HepG2 (cell line): ENCODE results near the gene SYTL5. TPM values are rescaled to one million over a fixed set of nuclear protein-coding genes. Genes with fewer than 3 reads are reported as not detected.

ENCODE experiments used
- ATAC-seq: fragments of 200-7000 bp; cut with Tn5 transposase; 3 replicates; pipeline ENCODE4 v1.9.1; 2020; ENCODE audit warnings: mild to moderate bottlenecking, moderate library complexity
- BruUV-seq: library from RNA; stranded (reverse); fragments of 400-500 nt; replicated peaks from 2 replicates; lab custom pipeline; 2021; lab: Mats Ljungman, UMichigan
- CTCF ChIA-PET: fragments of 300-600 bp; formaldehyde crosslinking; extraction: SDS; loops from one replicate; lab custom pipeline; 2021; ENCODE audit warnings: low total read pairs, inconsistent platforms, low intra/inter-chr PET ratio; lab: Yijun Ruan, JAX
- POLR2A ChIA-PET: fragments of 350-600 bp; sonication (Branson Sonifier 250); formaldehyde crosslinking; loops from one replicate; lab custom pipeline; 2020; ENCODE audit warnings: antibody characterized with exemption, inconsistent platforms; lab: Yijun Ruan, JAX
- DNase-seq: peaks from one replicate; pipeline ENCODE4 v3.0.0-alpha.2; 2015; ENCODE audit warnings: low spot score
- FAIRE-seq: peaks from 3 replicates; lab custom pipeline; 2011; peaks lifted over from hg19 to GRCh38; lab: Jason Lieb, UNC
- H2AFZ ChIP-seq: one replicate; pipeline ENCODE4 v1.6.1; 2011; ENCODE audit warnings: low read length, inconsistent platforms
- H3K27ac ChIP-seq: fragments of 300-600 bp; 3 replicates; pipeline ENCODE4 v1.8.0; 2011; ENCODE audit warnings: mixed run types, mild to moderate bottlenecking, mixed read lengths, low read length, inconsistent platforms; ENCODE audit not compliant: insufficient read depth; ENCODE audit errors: extremely low read length
- H3K27me3 ChIP-seq, 2 experiments: fragments of 200-600 bp in 1 of 2; 2 replicates in 1 of 2; 3 replicates in 1 of 2; pipeline versions ENCODE4 v1.6.0 to v1.8.0; 2011; ENCODE audit warnings: low read length in 2 of 2, mild to moderate bottlenecking in 2 of 2, moderate library complexity in 2 of 2, inconsistent platforms in 1 of 2; ENCODE audit not compliant: insufficient read depth in 2 of 2, control insufficient read depth in 1 of 2
- H3K36me3 ChIP-seq, 2 experiments: fragments of 200-600 bp in 1 of 2; replicated peaks in 1 of 2; 2 replicates in 1 of 2; 3 replicates in 1 of 2; pipeline versions ENCODE4 v1.5.1 to v1.8.0; 2011; ENCODE audit warnings: low read length in 2 of 2, inconsistent platforms in 1 of 2; ENCODE audit not compliant: insufficient read depth in 2 of 2, control insufficient read depth in 1 of 2
- H3K4me1 ChIP-seq: 2 replicates; pipeline ENCODE4 v1.5.1; 2012; ENCODE audit warnings: low read length, inconsistent platforms; ENCODE audit not compliant: insufficient read depth
- H3K4me2 ChIP-seq: 2 replicates; pipeline ENCODE4 v1.6.0; 2011; ENCODE audit warnings: low read depth, low read length, inconsistent platforms
- H3K4me3 ChIP-seq, 3 experiments: fragments of 200-600 bp in 1 of 3; sonication (generic), shearing (Covaris generic) in 1 of 3; replicated peaks in 1 of 3; 2 replicates each; pipeline ENCODE4 v1.5.1; 2011 to 2016; ENCODE audit warnings: low read length in 3 of 3, inconsistent platforms in 2 of 3, low read depth in 2 of 3, mild to moderate bottlenecking in 2 of 3, control low read depth in 1 of 3, mixed read lengths in 1 of 3; ENCODE audit not compliant: insufficient read depth in 1 of 3
- H3K79me2 ChIP-seq: one replicate; pipeline ENCODE4 v1.6.1; 2011; ENCODE audit warnings: low read length, inconsistent platforms; ENCODE audit not compliant: insufficient read depth
- H3K9ac ChIP-seq: 2 replicates; pipeline ENCODE4 v1.6.0; 2011; ENCODE audit warnings: mild to moderate bottlenecking, low read depth, low read length, inconsistent platforms; ENCODE audit not compliant: insufficient read depth
- H3K9me3 ChIP-seq: 2 replicates; pipeline ENCODE4 v1.5.1; 2012; ENCODE audit warnings: mild to moderate bottlenecking, low read length
- H4K20me1 ChIP-seq: 2 replicates; pipeline ENCODE4 v1.6.0; 2011; ENCODE audit warnings: inconsistent platforms, mild to moderate bottlenecking, low read length, moderate library complexity; ENCODE audit not compliant: insufficient read depth
- ASH2L ChIP-seq: fragments of 300-600, 200-600 bp; sonication (generic); IDR thresholded peaks from 2 replicates; pipeline ENCODE4 v1.7.0; 2017; ENCODE audit warnings: low read depth, mild to moderate bottlenecking, moderate library complexity, mixed read lengths, low read length; ENCODE audit not compliant: insufficient read length
- BCL6 ChIP-seq: IDR thresholded peaks from 2 replicates; pipeline ENCODE4 v1.6.1; 2016; ENCODE audit warnings: missing genetic modification reagents, missing compliant biosample characterization
- CBX2 ChIP-seq, 2 experiments: fragments of 200-600 bp in 1 of 2; sonication (generic); formaldehyde crosslinking in 1 of 2; IDR thresholded peaks; 2 replicates each; pipeline versions ENCODE4 v1.7.0 to v1.8.1; 2018 to 2022; ENCODE audit warnings: low read depth in 2 of 2, low read length in 1 of 2, mild to moderate bottlenecking in 1 of 2, missing genetic modification reagents in 1 of 2
- CC2D1A ChIP-seq: sonication (generic); formaldehyde crosslinking; IDR thresholded peaks from 2 replicates; pipeline ENCODE4 v1.8.1; 2023; ENCODE audit warnings: mild to moderate bottlenecking, missing genetic modification reagents
- CREM ChIP-seq, 2 experiments: sonication (generic) in 1 of 2; formaldehyde crosslinking in 1 of 2; IDR thresholded peaks; 2 replicates each; pipeline versions ENCODE4 v1.4.0 to v1.6.1; 2016 to 2020; ENCODE audit warnings: antibody characterized with exemption in 1 of 2, mild to moderate bottlenecking in 1 of 2, missing genetic modification reagents in 1 of 2
- GATAD2A ChIP-seq: IDR thresholded peaks from 2 replicates; pipeline ENCODE4 v1.6.1; 2016
- HMG20B ChIP-seq: conservative IDR thresholded peaks from 2 replicates; pipeline ENCODE4 v1.6.1; 2016; ENCODE audit warnings: missing genetic modification reagents, missing compliant biosample characterization
- HNF4A ChIP-seq: sonication (generic); formaldehyde crosslinking; IDR thresholded peaks from 2 replicates; pipeline ENCODE4 v1.4.0; 2020; ENCODE audit warnings: missing genetic modification reagents
- ISL2 ChIP-seq: sonication (generic); formaldehyde crosslinking; IDR thresholded peaks from 2 replicates; pipeline ENCODE4 v1.5.0; 2020; ENCODE audit warnings: missing genetic modification reagents
- KDM2A ChIP-seq: sonication (generic); formaldehyde crosslinking; IDR thresholded peaks from 2 replicates; pipeline ENCODE4 v1.4.0; 2020; ENCODE audit warnings: low read depth, missing genetic modification reagents, borderline replicate concordance
- NCOA2 ChIP-seq: sonication (generic); formaldehyde crosslinking; IDR thresholded peaks from 2 replicates; pipeline ENCODE4 v1.8.0; 2022; ENCODE audit warnings: inconsistent platforms
- NFYB ChIP-seq: sonication (generic); formaldehyde crosslinking; IDR thresholded peaks from 2 replicates; pipeline ENCODE4 v1.4.0; 2020; ENCODE audit warnings: missing genetic modification reagents
- NR2C2 ChIP-seq: sonication (generic); formaldehyde crosslinking; IDR thresholded peaks from 2 replicates; pipeline ENCODE4 v1.4.0; 2020; ENCODE audit warnings: missing genetic modification reagents, mild to moderate bottlenecking, moderate library complexity, borderline replicate concordance
- TEAD3 ChIP-seq: optimal IDR thresholded peaks from 2 replicates; pipeline ENCODE3; 2016; ENCODE audit warnings: borderline replicate concordance
- ZBTB7B ChIP-seq: sonication (generic); formaldehyde crosslinking; IDR thresholded peaks from 2 replicates; pipeline ENCODE4 v1.4.0; 2020; ENCODE audit warnings: missing genetic modification reagents
- ZNF143 ChIP-seq: sonication (generic); formaldehyde crosslinking; IDR thresholded peaks from 2 replicates; pipeline ENCODE4 v1.4.0; 2020; ENCODE audit warnings: missing genetic modification reagents
- ZNF234 ChIP-seq: sonication (generic); formaldehyde crosslinking; conservative IDR thresholded peaks from 2 replicates; pipeline ENCODE4 v1.5.1; 2020; ENCODE audit warnings: mild to moderate bottlenecking, missing genetic modification reagents
- ZNF282 ChIP-seq: fragments of 450-650 bp; IDR thresholded peaks from 2 replicates; pipeline ENCODE4 v1.6.1; 2018; ENCODE audit not compliant: partially characterized antibody
- ZNF703 ChIP-seq: sonication (generic); formaldehyde crosslinking; IDR thresholded peaks from 2 replicates; pipeline ENCODE4 v1.5.1; 2020; ENCODE audit warnings: missing genetic modification reagents, mild to moderate bottlenecking, moderate library complexity, borderline replicate concordance
- ZNF83 ChIP-seq: sonication (generic); formaldehyde crosslinking; IDR thresholded peaks from 2 replicates; pipeline ENCODE4 v1.4.0; 2020; ENCODE audit warnings: missing genetic modification reagents, mild to moderate bottlenecking, borderline replicate concordance
- ZSCAN21 ChIP-seq: sonication (generic); formaldehyde crosslinking; IDR thresholded peaks from 2 replicates; pipeline ENCODE4 v1.8.0; 2022; ENCODE audit warnings: mild to moderate bottlenecking, missing genetic modification reagents, moderate library complexity, borderline replicate concordance
- WGBS: methylation state at CpG from one replicate; pipeline ENCODE4 v1.1.6; 2017; ENCODE audit warnings: low lambda C conversion rate; 5-methylcytosine and 5-hydroxymethylcytosine counted together
- in situ Hi-C: cut with HindIII; loops from 2 replicates; pipeline ENCODE4 v1.10.0; 2017; ENCODE audit warnings: low pct_unique_long_range_greater_than_20kb; ENCODE audit not compliant: extremely low pct_ligation_motif_present
- intact Hi-C: fragments of 100-400 bp; cut with micrococcal nuclease; formaldehyde crosslinking; loops from one replicate; pipeline ENCODE4 v1.10.0; 2022; ENCODE audit not compliant: unreplicated experiment
- polyA plus RNA-seq, 8 experiments: library from polyadenylated mRNA; depleted of rRNA in 3 of 8; stranded (reverse) in 7 of 8; unstranded in 1 of 8; fragments of >200 nt; fragmentation: Illumina TruSeq in 4 of 8; extraction: Trizol in 4 of 8; gene quantifications; 2 replicates each; pipeline versions ENCODE4 v1.2.1 to v1.2.3, GENCODE V29; 2011 to 2016; ENCODE audit warnings: low read depth in 4 of 8, missing spikeins in 1 of 8, mixed read lengths in 1 of 8; ENCODE audit not compliant: insufficient read depth in 1 of 8
- total RNA-seq, 5 experiments: library from RNA; depleted of rRNA; stranded (reverse); fragments of >200 nt; fragmentation: Illumina TruSeq; extraction: Trizol; gene quantifications; 2 replicates each; pipeline ENCODE4 v1.2.3, GENCODE V29; 2016; ENCODE audit warnings: low read depth in 1 of 5
- TF ChIP-seq, protein P1 (sequence below): sonication (generic); formaldehyde crosslinking; IDR thresholded peaks from 2 replicates; pipeline ENCODE4 v1.4.0; 2020; ENCODE audit warnings: missing genetic modification reagents; ENCODE audit errors: not compliant biosample characterization
- TF ChIP-seq, protein P2 (sequence below): sonication (generic); formaldehyde crosslinking; IDR thresholded peaks from 2 replicates; pipeline ENCODE4 v1.4.0; 2020; ENCODE audit warnings: missing genetic modification reagents

Gene SYTL5
- total and polyA plus RNA-seq, 2 of the 13 experiments (the other 11 are each of a cell fraction or from before 2014, with no cell fraction given): not detected

DNA sequence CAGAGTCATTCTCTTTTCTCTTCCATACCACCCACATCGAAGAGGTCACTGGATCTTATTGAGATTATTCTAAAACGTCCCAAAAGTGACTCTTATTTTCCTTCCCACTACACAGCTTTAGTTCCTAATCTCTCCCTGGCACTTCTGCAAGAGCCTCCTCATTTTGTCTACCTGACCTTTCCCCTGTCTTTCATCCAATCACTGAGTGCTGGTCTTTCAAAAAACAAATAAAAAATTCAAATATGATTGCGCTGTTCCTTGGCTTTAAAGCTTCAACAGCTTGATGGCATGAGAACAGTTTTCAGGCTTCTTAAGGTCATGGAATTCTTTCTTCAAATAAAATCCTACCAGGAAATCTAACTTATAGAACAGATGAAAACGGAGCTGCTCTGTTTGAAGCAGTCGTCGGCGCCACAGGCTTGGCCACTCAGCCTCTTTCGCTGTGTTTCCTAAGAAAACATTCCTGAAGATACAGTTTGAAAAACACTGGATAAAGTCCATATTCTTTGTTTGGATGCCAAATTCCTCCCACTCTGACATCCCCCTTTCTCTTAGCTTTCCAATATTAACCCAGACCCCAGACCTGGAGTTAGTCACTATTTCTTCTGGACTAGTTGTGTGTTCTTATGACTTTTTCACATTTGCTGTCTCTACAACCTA lies 12.5 kb downstream of the SYTL5 start:
- Histone ChIP-seq H3K4me2 (peak overlapping the region; percentile 38), H3K4me3 (peak overlapping the region in 2 of 3 experiments; percentile 14 to 20; a peak in 2 of 6 replicates)
- TF ChIP-seq, protein P1, sequence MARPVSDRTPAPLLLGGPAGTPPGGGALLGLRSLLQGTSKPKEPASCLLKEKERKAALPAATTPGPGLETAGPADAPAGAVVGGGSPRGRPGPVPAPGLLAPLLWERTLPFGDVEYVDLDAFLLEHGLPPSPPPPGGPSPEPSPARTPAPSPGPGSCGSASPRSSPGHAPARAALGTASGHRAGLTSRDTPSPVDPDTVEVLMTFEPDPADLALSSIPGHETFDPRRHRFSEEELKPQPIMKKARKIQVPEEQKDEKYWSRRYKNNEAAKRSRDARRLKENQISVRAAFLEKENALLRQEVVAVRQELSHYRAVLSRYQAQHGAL (CRISPR knock-in tag): no peak
- TF ChIP-seq, protein P2, sequence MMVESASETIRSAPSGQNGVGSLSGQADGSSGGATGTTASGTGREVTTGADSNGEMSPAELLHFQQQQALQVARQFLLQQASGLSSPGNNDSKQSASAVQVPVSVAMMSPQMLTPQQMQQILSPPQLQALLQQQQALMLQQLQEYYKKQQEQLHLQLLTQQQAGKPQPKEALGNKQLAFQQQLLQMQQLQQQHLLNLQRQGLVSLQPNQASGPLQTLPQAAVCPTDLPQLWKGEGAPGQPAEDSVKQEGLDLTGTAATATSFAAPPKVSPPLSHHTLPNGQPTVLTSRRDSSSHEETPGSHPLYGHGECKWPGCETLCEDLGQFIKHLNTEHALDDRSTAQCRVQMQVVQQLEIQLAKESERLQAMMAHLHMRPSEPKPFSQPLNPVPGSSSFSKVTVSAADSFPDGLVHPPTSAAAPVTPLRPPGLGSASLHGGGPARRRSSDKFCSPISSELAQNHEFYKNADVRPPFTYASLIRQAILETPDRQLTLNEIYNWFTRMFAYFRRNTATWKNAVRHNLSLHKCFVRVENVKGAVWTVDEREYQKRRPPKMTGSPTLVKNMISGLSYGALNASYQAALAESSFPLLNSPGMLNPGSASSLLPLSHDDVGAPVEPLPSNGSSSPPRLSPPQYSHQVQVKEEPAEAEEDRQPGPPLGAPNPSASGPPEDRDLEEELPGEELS (CRISPR knock-in tag): peak; percentile 54
- TF ChIP-seq BCL6 (CRISPR knock-in tag) (peak; percentile 59; the same call in 1 of the 2 replicates), GATAD2A (CRISPR knock-in tag) (0 out of 2 replicates have a peak, but pooled peaks have one; percentile 20), HNF4A (CRISPR knock-in tag) (peak; percentile 42), ZNF234 (no peak), HMG20B (CRISPR knock-in tag) (no peak), NCOA2 (CRISPR knock-in tag) (0 out of 2 replicates have a peak, but pooled peaks have one; percentile 12), CREM (IDR thresholded peaks at IDR 0.05) (0 out of 2 replicates have a peak, but pooled peaks have one; percentile 12), CREM (CRISPR knock-in tag; IDR thresholded peaks at IDR 0.05) (no peak), ZSCAN21 (CRISPR knock-in tag) (no peak), ASH2L (peak; percentile 30), CBX2 (IDR thresholded peaks at IDR 0.05; ENCODE audit: low read depth, low read length) (no peak), CBX2 (CRISPR knock-in tag; IDR thresholded peaks at IDR 0.05; ENCODE audit: low read depth) (no peak), ZNF703 (CRISPR knock-in tag) (no peak), ZNF282 (no peak), KDM2A (CRISPR knock-in tag) (no peak), CC2D1A (no peak), TEAD3 (CRISPR knock-in tag) (peak; percentile 23), NR2C2 (0 out of 2 replicates have a peak, but pooled peaks have one; percentile 24), NFYB (CRISPR knock-in tag) (0 out of 2 replicates have a peak, but pooled peaks have one; percentile 21), ISL2 (CRISPR knock-in tag) (0 out of 2 replicates have a peak, but pooled peaks have one; percentile 14), ZBTB7B (no peak), ZNF83 (CRISPR knock-in tag) (no peak), ZNF143 (CRISPR knock-in tag) (no peak)

More for the DNA sequence above, 12.5 kb downstream of the SYTL5 start:
- no peaks in the 10 kb centered on the region for H3K36me3 ChIP-seq
- FAIRE-seq: peak; percentile 93
- no peaks in the 10 kb centered on the region for H3K9me3 ChIP-seq
- in situ Hi-C loops: no loop called here
- H3K27ac ChIP-seq: peak overlapping the region; percentile 66
- WGBS: 2% methylated on average over 6 of the region's 8 CpGs
- ChIA-PET POLR2A (interaction anchor here (2.0 kb wide), 1 partner anchor 59 kb away, joined by 13 read pairs; no protein-coding TSS in a partner anchor), CTCF (no interaction called here)
- H3K4me1 ChIP-seq: peaks cover 31% of the 10 kb centered on the region
- peak; percentile 93 for ATAC-seq
- H3K27me3 ChIP-seq: no peaks in the 10 kb centered on the region
- no peaks in the 10 kb centered on the region for H4K20me1 ChIP-seq
- H3K79me2 ChIP-seq: no peaks in the 10 kb centered on the region
- H2AFZ ChIP-seq: no peak overlapping the region
- intact Hi-C loops: loop anchor here (10.0 kb wide), 1 partner anchor 64 kb away; no protein-coding TSS in a partner anchor
- no TSS peak for BruUV-seq
- peak; percentile 58 for DNase-seq
- no peak overlapping the region for H3K9ac ChIP-seq
